22Rv1 (cell line): ENCODE data around the gene TGIF1.

Experiments used
- ZFX ChIP-seq: fragments of 450-650 bp; IDR thresholded peaks from 2 replicates; pipeline ENCODE4 v1.6.1; 2017; ENCODE audit warnings: antibody characterized with exemption, borderline replicate concordance
- TF ChIP-seq, protein P1 (sequence below): fragments of 450-650 bp; IDR thresholded peaks from 2 replicates; pipeline ENCODE4 v1.5.1; 2017; ENCODE audit warnings: mild to moderate bottlenecking

GRCh38 chr18:3401669-3402620 lies 48.0 kb upstream of the TGIF1 start:
- TF ChIP-seq, protein P1, sequence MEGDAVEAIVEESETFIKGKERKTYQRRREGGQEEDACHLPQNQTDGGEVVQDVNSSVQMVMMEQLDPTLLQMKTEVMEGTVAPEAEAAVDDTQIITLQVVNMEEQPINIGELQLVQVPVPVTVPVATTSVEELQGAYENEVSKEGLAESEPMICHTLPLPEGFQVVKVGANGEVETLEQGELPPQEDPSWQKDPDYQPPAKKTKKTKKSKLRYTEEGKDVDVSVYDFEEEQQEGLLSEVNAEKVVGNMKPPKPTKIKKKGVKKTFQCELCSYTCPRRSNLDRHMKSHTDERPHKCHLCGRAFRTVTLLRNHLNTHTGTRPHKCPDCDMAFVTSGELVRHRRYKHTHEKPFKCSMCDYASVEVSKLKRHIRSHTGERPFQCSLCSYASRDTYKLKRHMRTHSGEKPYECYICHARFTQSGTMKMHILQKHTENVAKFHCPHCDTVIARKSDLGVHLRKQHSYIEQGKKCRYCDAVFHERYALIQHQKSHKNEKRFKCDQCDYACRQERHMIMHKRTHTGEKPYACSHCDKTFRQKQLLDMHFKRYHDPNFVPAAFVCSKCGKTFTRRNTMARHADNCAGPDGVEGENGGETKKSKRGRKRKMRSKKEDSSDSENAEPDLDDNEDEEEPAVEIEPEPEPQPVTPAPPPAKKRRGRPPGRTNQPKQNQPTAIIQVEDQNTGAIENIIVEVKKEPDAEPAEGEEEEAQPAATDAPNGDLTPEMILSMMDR, result no peak
- no peak for TF ChIP-seq ZFX
